SK-N-SH treated with all-trans-retinoic acid at 6 μM for 48 hours (cell line): ENCODE measurements around the gene RPS6KA2.

Source experiments
- ATAC-seq: fragments of 200-7000 bp; cut with Tn5 transposase; 3 replicates; pipeline ENCODE4 v1.9.1; 2020; ENCODE audit warnings: mild to moderate bottlenecking, moderate library complexity
- ARNTL ChIP-seq: fragments of 450-650 bp; formaldehyde crosslinking; IDR thresholded peaks from 2 replicates; pipeline ENCODE4 v1.5.0; 2020; ENCODE audit warnings: low read depth, mild to moderate bottlenecking, moderate library complexity, borderline replicate concordance
- BACH2 ChIP-seq: fragments of 250-450 bp; sonication (Bioruptor Pico); IDR thresholded peaks from 2 replicates; pipeline ENCODE4 v1.9.0; 2021; ENCODE audit warnings: mild to moderate bottlenecking, borderline replicate concordance
- CSDC2 ChIP-seq: fragments of 250-450 bp; sonication (Bioruptor Pico); IDR thresholded peaks from 2 replicates; pipeline ENCODE4 v1.5.0; 2020; ENCODE audit warnings: mild to moderate bottlenecking, moderate library complexity
- ESRRG ChIP-seq: fragments of 250-450 bp; sonication (Bioruptor Pico); IDR thresholded peaks from 2 replicates; pipeline ENCODE4 v1.6.1; 2021; ENCODE audit warnings: mild to moderate bottlenecking
- GLIS3 ChIP-seq: fragments of 250-450 bp; sonication (Bioruptor Pico); IDR thresholded peaks from 2 replicates; pipeline ENCODE4 v1.5.0; 2020; ENCODE audit warnings: mild to moderate bottlenecking, moderate library complexity
- ISL1 ChIP-seq: fragments of 250-450 bp; sonication (Bioruptor Pico); IDR thresholded peaks from 2 replicates; pipeline ENCODE4 v2.1.2; 2022; ENCODE audit warnings: mild to moderate bottlenecking, moderate library complexity
- OSR1 ChIP-seq: fragments of 250-450 bp; sonication (Bioruptor Pico); IDR thresholded peaks from 2 replicates; pipeline ENCODE4 v1.8.0; 2022; ENCODE audit warnings: moderate library complexity, mild to moderate bottlenecking, inconsistent platforms
- PPARA ChIP-seq: fragments of 250-450 bp; sonication (Bioruptor Pico); IDR thresholded peaks from 2 replicates; pipeline ENCODE4 v1.5.0; 2020; ENCODE audit warnings: mild to moderate bottlenecking, borderline replicate concordance
- RARB ChIP-seq: fragments of 250-450 bp; sonication (Bioruptor Pico); IDR thresholded peaks from 2 replicates; pipeline ENCODE4 v1.8.0; 2021; ENCODE audit warnings: mild to moderate bottlenecking, moderate library complexity
- SNAI2 ChIP-seq: fragments of 250-450 bp; sonication (Bioruptor Pico); IDR thresholded peaks from 2 replicates; pipeline ENCODE4 v1.5.0; 2020; ENCODE audit warnings: mild to moderate bottlenecking, moderate library complexity
- TCF4 ChIP-seq: fragments of 250-450 bp; sonication (Bioruptor Pico); IDR thresholded peaks from 2 replicates; pipeline ENCODE4 v1.8.0; 2021; ENCODE audit warnings: mild to moderate bottlenecking, moderate library complexity, borderline replicate concordance
- TOX ChIP-seq: fragments of 250-450 bp; sonication (Bioruptor Pico); IDR thresholded peaks from 2 replicates; pipeline ENCODE4 v1.8.0; 2021; ENCODE audit warnings: mild to moderate bottlenecking, moderate library complexity, borderline replicate concordance
- ZC3H10 ChIP-seq: fragments of 250-450 bp; sonication (Bioruptor Pico); IDR thresholded peaks from 2 replicates; pipeline ENCODE4 v1.5.1; 2021; ENCODE audit warnings: mild to moderate bottlenecking, moderate library complexity
- ZFP3 ChIP-seq: fragments of 250-450 bp; sonication (Bioruptor Pico); IDR thresholded peaks from 2 replicates; pipeline ENCODE4 v1.5.0; 2020; ENCODE audit warnings: mild to moderate bottlenecking, moderate library complexity
- ZFP30 ChIP-seq: fragments of 450-650 bp; formaldehyde crosslinking; IDR thresholded peaks from 2 replicates; pipeline ENCODE4 v1.5.0; 2022; ENCODE audit warnings: mild to moderate bottlenecking, moderate library complexity
- ZNF565 ChIP-seq: fragments of 450-650 bp; formaldehyde crosslinking; conservative IDR thresholded peaks from 2 replicates; pipeline ENCODE4 v1.5.0; 2020; ENCODE audit warnings: low read depth, mild to moderate bottlenecking, moderate library complexity
- ZNF70 ChIP-seq: fragments of 450-650 bp; formaldehyde crosslinking; IDR thresholded peaks from 2 replicates; pipeline ENCODE4 v1.5.0; 2020; ENCODE audit warnings: mild to moderate bottlenecking, moderate library complexity
- ZNF8 ChIP-seq: fragments of 450-650 bp; formaldehyde crosslinking; IDR thresholded peaks from 2 replicates; pipeline ENCODE4 v1.5.0; 2020; ENCODE audit warnings: mild to moderate bottlenecking, moderate library complexity
- TF ChIP-seq, protein P1 (sequence below): fragments of 250-450 bp; sonication (Bioruptor Pico); IDR thresholded peaks from 2 replicates; pipeline ENCODE4 v1.5.1; 2021; ENCODE audit warnings: mild to moderate bottlenecking, moderate library complexity
- TF ChIP-seq, protein P2 (sequence below): fragments of 250-450 bp; sonication (Bioruptor Pico); IDR thresholded peaks from 2 replicates; pipeline ENCODE4 v1.5.1; 2020; ENCODE audit warnings: low read depth, mild to moderate bottlenecking, moderate library complexity
- TF ChIP-seq, protein P3 (sequence below): fragments of 250-450 bp; sonication (Bioruptor Pico); IDR thresholded peaks from 2 replicates; pipeline ENCODE4 v1.8.0; 2021; ENCODE audit warnings: low read depth, mild to moderate bottlenecking, moderate library complexity, borderline replicate concordance
- TF ChIP-seq, protein P4 (sequence below): fragments of 250-450 bp; sonication (Bioruptor Pico); IDR thresholded peaks from 2 replicates; pipeline ENCODE4 v1.8.0; 2020; ENCODE audit warnings: mild to moderate bottlenecking, moderate library complexity, borderline replicate concordance
- TF ChIP-seq, protein P5 (sequence below): fragments of 250-450 bp; sonication (Bioruptor Pico); IDR thresholded peaks from 2 replicates; pipeline ENCODE4 v1.5.0; 2020; ENCODE audit warnings: mild to moderate bottlenecking, moderate library complexity

The RPS6KA2 gene

DNA sequence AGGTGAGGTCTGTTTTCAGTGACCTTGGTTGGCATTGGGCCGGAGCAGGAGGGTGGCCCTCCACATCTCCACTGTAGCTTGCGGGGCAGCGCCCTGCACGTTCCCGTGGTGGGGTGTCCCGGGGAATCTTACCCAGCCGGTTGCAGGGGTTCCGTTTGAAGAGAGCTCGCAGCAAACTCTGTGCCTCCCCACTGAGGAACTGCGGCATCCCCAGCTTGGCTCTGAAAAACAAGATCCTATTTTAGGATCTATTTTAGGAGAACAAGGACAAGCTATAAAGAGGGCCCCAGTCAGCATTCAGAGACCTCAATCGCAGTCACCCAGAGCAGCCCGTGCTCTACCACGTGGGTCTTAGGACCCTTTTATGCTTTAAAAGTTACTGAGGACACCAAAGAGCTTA, 138.3 kb downstream of the RPS6KA2 start:
- ATAC-seq = no peak
- TF ChIP-seq, protein P1, sequence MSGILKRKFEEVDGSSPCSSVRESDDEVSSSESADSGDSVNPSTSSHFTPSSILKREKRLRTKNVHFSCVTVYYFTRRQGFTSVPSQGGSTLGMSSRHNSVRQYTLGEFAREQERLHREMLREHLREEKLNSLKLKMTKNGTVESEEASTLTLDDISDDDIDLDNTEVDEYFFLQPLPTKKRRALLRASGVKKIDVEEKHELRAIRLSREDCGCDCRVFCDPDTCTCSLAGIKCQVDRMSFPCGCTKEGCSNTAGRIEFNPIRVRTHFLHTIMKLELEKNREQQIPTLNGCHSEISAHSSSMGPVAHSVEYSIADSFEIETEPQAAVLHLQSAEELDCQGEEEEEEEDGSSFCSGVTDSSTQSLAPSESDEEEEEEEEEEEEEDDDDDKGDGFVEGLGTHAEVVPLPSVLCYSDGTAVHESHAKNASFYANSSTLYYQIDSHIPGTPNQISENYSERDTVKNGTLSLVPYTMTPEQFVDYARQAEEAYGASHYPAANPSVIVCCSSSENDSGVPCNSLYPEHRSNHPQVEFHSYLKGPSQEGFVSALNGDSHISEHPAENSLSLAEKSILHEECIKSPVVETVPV = no peak
- TF ChIP-seq ZNF70 (CRISPR knock-in tag) (no peak), ZC3H10 (CRISPR knock-in tag) (no peak), ZNF8 (CRISPR knock-in tag) (no peak), BACH2 (no peak), ZNF565 (CRISPR knock-in tag) (no peak), ZFP3 (no peak), TOX (no peak), OSR1 (no peak), CSDC2 (no peak), TCF4 (CRISPR knock-in tag) (no peak), SNAI2 (CRISPR knock-in tag) (no peak), ESRRG (CRISPR knock-in tag) (no peak), RARB (no peak), PPARA (no peak), ISL1 (CRISPR knock-in tag) (no peak)
- TF ChIP-seq, protein P2, sequence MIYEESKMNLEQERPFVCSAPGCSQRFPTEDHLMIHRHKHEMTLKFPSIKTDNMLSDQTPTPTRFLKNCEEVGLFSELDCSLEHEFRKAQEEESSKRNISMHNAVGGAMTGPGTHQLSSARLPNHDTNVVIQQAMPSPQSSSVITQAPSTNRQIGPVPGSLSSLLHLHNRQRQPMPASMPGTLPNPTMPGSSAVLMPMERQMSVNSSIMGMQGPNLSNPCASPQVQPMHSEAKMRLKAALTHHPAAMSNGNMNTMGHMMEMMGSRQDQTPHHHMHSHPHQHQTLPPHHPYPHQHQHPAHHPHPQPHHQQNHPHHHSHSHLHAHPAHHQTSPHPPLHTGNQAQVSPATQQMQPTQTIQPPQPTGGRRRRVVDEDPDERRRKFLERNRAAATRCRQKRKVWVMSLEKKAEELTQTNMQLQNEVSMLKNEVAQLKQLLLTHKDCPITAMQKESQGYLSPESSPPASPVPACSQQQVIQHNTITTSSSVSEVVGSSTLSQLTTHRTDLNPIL = no peak
- TF ChIP-seq, protein P3, sequence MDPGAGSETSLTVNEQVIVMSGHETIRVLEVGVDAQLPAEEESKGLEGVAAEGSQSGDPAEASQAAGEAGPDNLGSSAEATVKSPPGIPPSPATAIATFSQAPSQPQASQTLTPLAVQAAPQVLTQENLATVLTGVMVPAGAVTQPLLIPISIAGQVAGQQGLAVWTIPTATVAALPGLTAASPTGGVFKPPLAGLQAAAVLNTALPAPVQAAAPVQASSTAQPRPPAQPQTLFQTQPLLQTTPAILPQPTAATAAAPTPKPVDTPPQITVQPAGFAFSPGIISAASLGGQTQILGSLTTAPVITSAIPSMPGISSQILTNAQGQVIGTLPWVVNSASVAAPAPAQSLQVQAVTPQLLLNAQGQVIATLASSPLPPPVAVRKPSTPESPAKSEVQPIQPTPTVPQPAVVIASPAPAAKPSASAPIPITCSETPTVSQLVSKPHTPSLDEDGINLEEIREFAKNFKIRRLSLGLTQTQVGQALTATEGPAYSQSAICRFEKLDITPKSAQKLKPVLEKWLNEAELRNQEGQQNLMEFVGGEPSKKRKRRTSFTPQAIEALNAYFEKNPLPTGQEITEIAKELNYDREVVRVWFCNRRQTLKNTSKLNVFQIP = no peak

DNA sequence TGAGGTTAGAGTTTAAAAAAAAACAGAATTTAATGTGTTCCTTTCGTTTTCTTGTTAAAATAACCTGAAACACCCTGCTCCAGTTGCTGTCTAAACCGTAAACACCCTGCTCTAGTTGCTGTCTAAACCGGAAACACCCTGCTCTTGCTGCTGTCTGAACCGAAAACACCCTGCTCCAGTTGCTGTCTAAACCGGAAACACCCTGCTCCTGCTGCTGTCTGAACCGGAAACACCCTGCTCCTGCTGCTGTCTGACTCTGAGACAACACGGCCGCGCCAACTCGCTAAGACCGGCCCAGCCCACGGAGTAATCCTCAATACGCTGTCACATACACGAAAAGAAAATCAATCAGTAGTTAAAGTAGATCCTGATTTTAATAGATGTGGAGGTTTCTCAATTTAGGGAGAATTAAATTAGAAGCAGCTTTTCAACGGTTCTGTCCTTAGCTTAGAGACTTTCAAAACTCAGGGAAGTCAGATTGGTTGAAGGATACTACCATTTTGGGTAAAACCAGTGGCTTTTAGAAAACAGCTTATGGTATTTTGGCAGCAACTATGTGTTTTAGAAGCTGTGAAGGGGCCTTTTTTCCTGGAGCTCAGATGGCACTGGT, 138.9 kb downstream of the RPS6KA2 start:
- no peak for ATAC-seq
- TF ChIP-seq ZC3H10 (CRISPR knock-in tag) (no peak), ZFP30 (CRISPR knock-in tag) (no peak), RARB (no peak), ARNTL (no peak), ZNF565 (CRISPR knock-in tag) (no peak), ZNF8 (CRISPR knock-in tag) (no peak), GLIS3 (CRISPR knock-in tag) (no peak), PPARA (no peak), SNAI2 (CRISPR knock-in tag) (no peak), BACH2 (no peak), OSR1 (no peak), CSDC2 (no peak), ESRRG (CRISPR knock-in tag) (no peak), ZFP3 (no peak), ZNF70 (CRISPR knock-in tag) (no peak)
- TF ChIP-seq, protein P1 = no peak
- TF ChIP-seq, protein P4, sequence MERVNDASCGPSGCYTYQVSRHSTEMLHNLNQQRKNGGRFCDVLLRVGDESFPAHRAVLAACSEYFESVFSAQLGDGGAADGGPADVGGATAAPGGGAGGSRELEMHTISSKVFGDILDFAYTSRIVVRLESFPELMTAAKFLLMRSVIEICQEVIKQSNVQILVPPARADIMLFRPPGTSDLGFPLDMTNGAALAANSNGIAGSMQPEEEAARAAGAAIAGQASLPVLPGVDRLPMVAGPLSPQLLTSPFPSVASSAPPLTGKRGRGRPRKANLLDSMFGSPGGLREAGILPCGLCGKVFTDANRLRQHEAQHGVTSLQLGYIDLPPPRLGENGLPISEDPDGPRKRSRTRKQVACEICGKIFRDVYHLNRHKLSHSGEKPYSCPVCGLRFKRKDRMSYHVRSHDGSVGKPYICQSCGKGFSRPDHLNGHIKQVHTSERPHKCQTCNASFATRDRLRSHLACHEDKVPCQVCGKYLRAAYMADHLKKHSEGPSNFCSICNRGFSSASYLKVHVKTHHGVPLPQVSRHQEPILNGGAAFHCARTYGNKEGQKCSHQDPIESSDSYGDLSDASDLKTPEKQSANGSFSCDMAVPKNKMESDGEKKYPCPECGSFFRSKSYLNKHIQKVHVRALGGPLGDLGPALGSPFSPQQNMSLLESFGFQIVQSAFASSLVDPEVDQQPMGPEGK = no peak
- TF ChIP-seq, protein P2 = no peak

DNA sequence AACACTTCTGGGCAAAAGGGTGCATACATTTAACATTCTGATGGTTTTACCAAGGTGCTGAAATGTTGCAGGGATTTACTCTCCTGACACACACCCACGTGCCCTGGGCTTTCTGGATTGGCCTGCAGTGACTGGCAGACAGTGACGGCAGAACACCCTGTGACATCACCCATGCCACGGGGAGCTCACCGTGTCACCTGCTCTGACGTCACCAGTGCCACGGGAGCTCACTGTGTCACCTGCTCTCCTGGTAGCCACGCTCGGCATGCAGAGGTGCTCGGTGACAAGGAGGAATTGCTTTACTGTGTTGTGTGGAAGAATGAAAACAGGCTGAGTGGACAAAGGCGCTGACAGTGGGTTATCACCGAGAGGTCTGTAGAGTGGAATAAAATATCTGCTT, 139.9 kb downstream of the RPS6KA2 start:
- TF ChIP-seq ZFP3 (no peak), ZNF565 (CRISPR knock-in tag) (no peak), BACH2 (no peak), ZNF8 (CRISPR knock-in tag) (no peak), TOX (no peak), ISL1 (CRISPR knock-in tag) (no peak), OSR1 (no peak), ESRRG (CRISPR knock-in tag) (no peak), RARB (no peak)
- TF ChIP-seq, protein P5, sequence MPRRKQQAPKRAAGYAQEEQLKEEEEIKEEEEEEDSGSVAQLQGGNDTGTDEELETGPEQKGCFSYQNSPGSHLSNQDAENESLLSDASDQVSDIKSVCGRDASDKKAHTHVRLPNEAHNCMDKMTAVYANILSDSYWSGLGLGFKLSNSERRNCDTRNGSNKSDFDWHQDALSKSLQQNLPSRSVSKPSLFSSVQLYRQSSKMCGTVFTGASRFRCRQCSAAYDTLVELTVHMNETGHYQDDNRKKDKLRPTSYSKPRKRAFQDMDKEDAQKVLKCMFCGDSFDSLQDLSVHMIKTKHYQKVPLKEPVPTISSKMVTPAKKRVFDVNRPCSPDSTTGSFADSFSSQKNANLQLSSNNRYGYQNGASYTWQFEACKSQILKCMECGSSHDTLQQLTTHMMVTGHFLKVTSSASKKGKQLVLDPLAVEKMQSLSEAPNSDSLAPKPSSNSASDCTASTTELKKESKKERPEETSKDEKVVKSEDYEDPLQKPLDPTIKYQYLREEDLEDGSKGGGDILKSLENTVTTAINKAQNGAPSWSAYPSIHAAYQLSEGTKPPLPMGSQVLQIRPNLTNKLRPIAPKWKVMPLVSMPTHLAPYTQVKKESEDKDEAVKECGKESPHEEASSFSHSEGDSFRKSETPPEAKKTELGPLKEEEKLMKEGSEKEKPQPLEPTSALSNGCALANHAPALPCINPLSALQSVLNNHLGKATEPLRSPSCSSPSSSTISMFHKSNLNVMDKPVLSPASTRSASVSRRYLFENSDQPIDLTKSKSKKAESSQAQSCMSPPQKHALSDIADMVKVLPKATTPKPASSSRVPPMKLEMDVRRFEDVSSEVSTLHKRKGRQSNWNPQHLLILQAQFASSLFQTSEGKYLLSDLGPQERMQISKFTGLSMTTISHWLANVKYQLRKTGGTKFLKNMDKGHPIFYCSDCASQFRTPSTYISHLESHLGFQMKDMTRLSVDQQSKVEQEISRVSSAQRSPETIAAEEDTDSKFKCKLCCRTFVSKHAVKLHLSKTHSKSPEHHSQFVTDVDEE (CRISPR knock-in tag) = no peak
- TF ChIP-seq, protein P4 = no peak
- no peak for ATAC-seq
